Mesendoderm (in vitro differentiated cells): ENCODE data around the gene DSEL.

Experiments
- DNase-seq: peaks from one replicate; pipeline ENCODE4 v3.0.0; 2013
- H2AK5ac ChIP-seq: 2 replicates; pipeline ENCODE4 v1.6.1; 2013; ENCODE audit warnings: low read length, inconsistent platforms
- H2BK120ac ChIP-seq: 2 replicates; pipeline ENCODE4 v1.6.1; 2013; ENCODE audit warnings: low read depth, mild to moderate bottlenecking, low read length, moderate library complexity, mixed read lengths
- H2BK15ac ChIP-seq: replicated peaks from 2 replicates; pipeline ENCODE4 v1.6.1; 2013; ENCODE audit warnings: low read depth, mild to moderate bottlenecking, moderate library complexity
- H2BK5ac ChIP-seq: 2 replicates; pipeline ENCODE4 v1.6.1; 2013; ENCODE audit warnings: low read length, inconsistent platforms
- H3K18ac ChIP-seq: 2 replicates; pipeline ENCODE4 v1.6.1; 2013; ENCODE audit warnings: mild to moderate bottlenecking, low read length, mixed read lengths
- H3K23ac ChIP-seq: one replicate; pipeline ENCODE4 v1.6.1; 2013; ENCODE audit warnings: low read length
- H3K27ac ChIP-seq: 2 replicates; pipeline ENCODE4 v1.5.1; 2013; ENCODE audit warnings: low read depth, mild to moderate bottlenecking, inconsistent platforms, low read length, moderate library complexity
- H3K27me3 ChIP-seq: 2 replicates; pipeline ENCODE4 v1.6.1; 2013; ENCODE audit warnings: low read length, control low read depth, mild to moderate bottlenecking, inconsistent platforms; ENCODE audit not compliant: insufficient read depth, poor library complexity
- H3K36me3 ChIP-seq: 2 replicates; pipeline ENCODE4 v1.6.1; 2013; ENCODE audit warnings: low read length, inconsistent platforms; ENCODE audit not compliant: control insufficient read depth, insufficient read depth
- H3K4ac ChIP-seq: one replicate; pipeline ENCODE4 v1.6.1; 2013; ENCODE audit warnings: low read depth, mild to moderate bottlenecking, low read length, moderate library complexity
- H3K4me1 ChIP-seq: 2 replicates; pipeline ENCODE4 v1.6.1; 2013; ENCODE audit warnings: low read depth, low read length, inconsistent platforms; ENCODE audit not compliant: control insufficient read depth
- H3K4me2 ChIP-seq: 2 replicates; pipeline ENCODE4 v1.6.1; 2013; ENCODE audit warnings: low read length
- H3K4me3 ChIP-seq: 2 replicates; pipeline ENCODE4 v1.5.1; 2013; ENCODE audit warnings: mild to moderate bottlenecking, low read length
- H3K56ac ChIP-seq: one replicate; pipeline ENCODE4 v1.6.1; 2013; ENCODE audit warnings: low read length
- H3K79me1 ChIP-seq: 2 replicates; pipeline ENCODE4 v1.6.1; 2013; ENCODE audit warnings: low read length, inconsistent platforms
- H3K79me2 ChIP-seq: 2 replicates; pipeline ENCODE4 v1.6.1; 2013; ENCODE audit warnings: mild to moderate bottlenecking, low read length; ENCODE audit not compliant: control insufficient read depth, insufficient read depth
- H3K9ac ChIP-seq: 2 replicates; pipeline ENCODE4 v1.6.1; 2013; ENCODE audit warnings: low read length, inconsistent platforms
- H4K5ac ChIP-seq: one replicate; pipeline ENCODE4 v1.6.1; 2013; ENCODE audit warnings: low read length
- H4K8ac ChIP-seq: one replicate; pipeline ENCODE4 v1.6.1; 2013; ENCODE audit warnings: low read depth, mild to moderate bottlenecking, control low read depth, low read length, moderate library complexity
- WGBS: extraction: QIAGEN DNeasy Blood & Tissue Kit; methylation state at CpG from one replicate; pipeline ENCODE4 v1.1.7; 2013; ENCODE audit warnings: low lambda C conversion rate, missing lambda C conversion rate; ENCODE audit not compliant: insufficient coverage; ENCODE audit errors: extremely low coverage; 5-methylcytosine and 5-hydroxymethylcytosine counted together

Gene DSEL

DNA sequence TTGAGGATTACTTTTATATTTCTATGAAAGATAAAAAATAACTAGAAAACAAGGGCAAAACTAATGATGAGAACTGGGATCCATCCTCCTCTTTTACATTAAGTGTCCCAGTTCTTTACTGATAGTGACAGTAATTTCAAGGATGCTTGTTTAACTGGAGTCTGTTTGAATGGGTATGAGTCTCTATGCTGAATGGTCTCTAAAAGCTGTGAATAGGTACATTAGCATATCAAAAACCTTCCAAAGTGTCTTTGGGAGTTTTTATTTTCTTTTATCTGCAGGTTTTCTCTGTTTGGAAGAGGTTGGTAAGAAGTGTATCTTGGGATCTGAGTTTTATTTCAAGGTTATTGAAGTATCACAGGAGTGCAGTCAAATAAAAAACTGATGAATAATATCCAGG is 30.0 kb downstream of the DSEL start:
- H2AK5ac ChIP-seq: no peak overlapping the region
- DNase-seq: no peak
- H3K79me2 ChIP-seq: no peaks in the 10 kb centered on the region
- H2BK120ac ChIP-seq: no peak overlapping the region
- no peaks in the 10 kb centered on the region for H3K79me1 ChIP-seq
- H3K4ac ChIP-seq: no peak overlapping the region
- H3K27me3 ChIP-seq: no peaks in the 10 kb centered on the region
- H3K18ac ChIP-seq: no peak overlapping the region
- no peak overlapping the region for H3K4me3 ChIP-seq
- H3K27ac ChIP-seq: no peak overlapping the region
- no peak overlapping the region for H4K8ac ChIP-seq
- H2BK5ac ChIP-seq: no peak overlapping the region
- H3K4me1 ChIP-seq: peaks cover 4% of the 10 kb centered on the region
- no peaks in the 10 kb centered on the region for H3K36me3 ChIP-seq
- no peak overlapping the region for H4K5ac ChIP-seq
- no peak overlapping the region for H3K23ac ChIP-seq
- no peak overlapping the region for H2BK15ac ChIP-seq
- no peak overlapping the region for H3K9ac ChIP-seq
- no peak overlapping the region for H3K56ac ChIP-seq
- no peak overlapping the region for H3K4me2 ChIP-seq

DNA sequence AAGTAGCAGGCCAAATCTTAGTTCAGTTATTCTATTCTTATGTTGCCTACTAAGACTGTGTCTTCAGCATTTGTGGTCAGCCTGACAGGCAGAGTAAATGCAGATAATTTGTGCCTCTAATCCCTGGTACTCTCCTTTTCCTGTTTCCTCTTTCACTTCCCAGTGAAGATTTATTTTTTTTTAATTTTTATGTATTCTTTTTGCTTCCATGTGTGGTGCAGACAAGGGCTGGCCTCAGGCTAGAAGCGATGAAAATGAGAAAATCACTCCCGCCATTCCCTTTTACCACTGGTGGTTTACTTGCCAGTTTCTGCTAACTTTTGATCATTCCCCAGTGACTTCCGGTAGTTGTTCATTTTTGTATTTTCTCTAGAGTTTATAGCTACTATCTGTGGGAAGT is 30.9 kb downstream of the DSEL start:
- no CpG with 5 or more reads among the region's 3 CpGs for WGBS

DNA sequence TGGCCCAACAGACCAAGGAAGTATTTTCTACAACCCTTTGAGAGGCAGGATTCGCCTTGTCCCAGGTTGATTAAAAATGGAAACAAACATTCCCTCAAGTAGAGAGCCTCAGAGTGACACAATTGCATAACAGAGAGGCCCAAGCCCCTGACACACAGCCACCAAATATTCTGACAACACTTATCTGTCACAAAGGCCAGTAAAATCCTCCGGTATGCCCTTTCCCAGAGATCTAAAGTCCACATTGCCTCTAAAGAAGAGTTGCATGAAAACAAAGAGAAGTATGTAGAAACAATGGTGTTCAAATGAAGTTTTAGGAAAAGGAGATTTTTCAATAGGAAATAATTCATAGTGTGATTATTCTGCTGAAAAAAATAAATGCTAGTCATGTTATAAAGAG is 32.1 kb downstream of the DSEL start:
- no peak overlapping the region for H3K4ac ChIP-seq
- no peak overlapping the region for H3K27ac ChIP-seq
- H3K56ac ChIP-seq: no peak overlapping the region
- no peaks in the 10 kb centered on the region for H3K79me1 ChIP-seq
- H3K9ac ChIP-seq: no peak overlapping the region
- no peaks in the 10 kb centered on the region for H3K79me2 ChIP-seq
- H2AK5ac ChIP-seq: no peak overlapping the region
- H4K8ac ChIP-seq: no peak overlapping the region
- H2BK5ac ChIP-seq: no peak overlapping the region
- no CpG with 5 or more reads among the region's 2 CpGs for WGBS
- no peaks in the 10 kb centered on the region for H3K27me3 ChIP-seq
- H3K4me2 ChIP-seq: no peak overlapping the region
- H2BK15ac ChIP-seq: no peak overlapping the region
- no peak overlapping the region for H3K4me3 ChIP-seq
- no peaks in the 10 kb centered on the region for H3K36me3 ChIP-seq
- H4K5ac ChIP-seq: no peak overlapping the region
- H3K18ac ChIP-seq: no peak overlapping the region
- H2BK120ac ChIP-seq: no peak overlapping the region
- DNase-seq: no peak
- H3K23ac ChIP-seq: no peak overlapping the region
- H3K4me1 ChIP-seq: peaks cover 4% of the 10 kb centered on the region

More for the DNA sequence above, 30.9 kb downstream of the DSEL start:
- H3K9ac ChIP-seq: no peak overlapping the region
- no peak overlapping the region for H4K5ac ChIP-seq
- H3K4me1 ChIP-seq: peaks cover 4% of the 10 kb centered on the region
- no peaks in the 10 kb centered on the region for H3K79me2 ChIP-seq
- H3K4me3 ChIP-seq: no peak overlapping the region
- H3K18ac ChIP-seq: no peak overlapping the region
- no peaks in the 10 kb centered on the region for H3K27me3 ChIP-seq
- H3K4me2 ChIP-seq: no peak overlapping the region
- H4K8ac ChIP-seq: no peak overlapping the region
- H2BK15ac ChIP-seq: no peak overlapping the region
- no peak overlapping the region for H3K23ac ChIP-seq
- no peak for DNase-seq
- H3K79me1 ChIP-seq: no peaks in the 10 kb centered on the region
- H2BK120ac ChIP-seq: no peak overlapping the region
- H2BK5ac ChIP-seq: no peak overlapping the region
- no peak overlapping the region for H3K4ac ChIP-seq
- H3K27ac ChIP-seq: no peak overlapping the region
- H3K56ac ChIP-seq: no peak overlapping the region
- no peak overlapping the region for H2AK5ac ChIP-seq
- H3K36me3 ChIP-seq: no peaks in the 10 kb centered on the region

DNA sequence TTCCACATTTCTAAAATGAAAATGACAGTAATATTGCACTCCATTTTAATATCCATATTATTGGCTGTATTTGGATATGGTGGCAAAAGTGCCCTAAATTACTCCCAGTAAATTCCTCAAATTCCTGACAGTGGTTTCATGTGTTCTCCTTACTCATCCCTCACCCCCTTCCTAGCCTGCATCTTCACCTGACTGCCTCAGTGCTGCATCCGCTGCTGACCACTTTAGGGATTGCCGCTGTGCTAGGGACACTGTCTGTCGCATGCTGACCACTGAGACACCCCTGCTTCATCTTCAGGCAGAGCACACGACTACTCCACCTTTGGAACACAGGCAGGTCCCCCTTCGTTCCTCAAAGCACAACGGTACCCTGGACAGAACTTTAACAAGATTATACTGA is 32.6 kb downstream of the DSEL start:
- Histone ChIP-seq H2BK5ac (no peak overlapping the region), H3K79me2 (no peaks in the 10 kb centered on the region), H3K4me1 (peaks cover 4% of the 10 kb centered on the region), H3K4ac (no peak overlapping the region), H2AK5ac (no peak overlapping the region), H3K36me3 (no peaks in the 10 kb centered on the region), H3K9ac (no peak overlapping the region), H4K8ac (no peak overlapping the region), H3K18ac (no peak overlapping the region), H3K79me1 (no peaks in the 10 kb centered on the region), H2BK120ac (no peak overlapping the region), H3K4me2 (no peak overlapping the region), H2BK15ac (no peak overlapping the region), H3K23ac (no peak overlapping the region), H3K56ac (no peak overlapping the region), H4K5ac (no peak overlapping the region), H3K27ac (no peak overlapping the region), H3K27me3 (no peaks in the 10 kb centered on the region), H3K4me3 (no peak overlapping the region)
- peak; percentile 29 for DNase-seq
- WGBS: no CpG with 5 or more reads among the region's 6 CpGs

DNA sequence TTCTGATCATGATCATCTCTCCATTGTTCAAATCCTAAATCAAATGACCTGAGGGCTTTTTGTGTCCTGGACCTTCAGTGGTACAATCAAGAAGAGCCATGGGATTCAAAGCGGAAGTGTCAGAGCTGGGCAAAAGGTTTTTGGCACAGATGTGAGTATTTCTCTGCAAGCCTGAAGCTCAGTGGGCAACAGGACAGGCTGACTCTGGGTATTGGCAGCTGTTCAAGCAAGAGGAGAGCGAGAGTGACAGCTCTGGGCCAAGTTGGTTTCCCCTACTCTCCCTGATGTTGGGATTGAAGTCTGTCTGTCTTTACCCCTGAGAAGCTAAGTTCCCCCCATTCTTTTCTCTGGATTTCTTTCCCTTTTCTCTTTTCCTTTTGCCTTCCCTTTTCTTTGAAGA is 33.3 kb downstream of the DSEL start:
- no peak overlapping the region for H3K4me3 ChIP-seq
- H3K4me1 ChIP-seq: peaks cover 4% of the 10 kb centered on the region
- no peaks in the 10 kb centered on the region for H3K79me1 ChIP-seq
- H3K23ac ChIP-seq: no peak overlapping the region
- no peaks in the 10 kb centered on the region for H3K79me2 ChIP-seq
- H4K5ac ChIP-seq: no peak overlapping the region
- H2BK15ac ChIP-seq: no peak overlapping the region
- no peaks in the 10 kb centered on the region for H3K27me3 ChIP-seq
- no peak overlapping the region for H3K9ac ChIP-seq
- no peak overlapping the region for H3K18ac ChIP-seq
- no peak overlapping the region for H2BK120ac ChIP-seq
- no peaks in the 10 kb centered on the region for H3K36me3 ChIP-seq
- no peak overlapping the region for H3K56ac ChIP-seq
- DNase-seq: no peak
- no peak overlapping the region for H3K27ac ChIP-seq
- no CpG with 5 or more reads among the region's 2 CpGs for WGBS
- no peak overlapping the region for H4K8ac ChIP-seq
- no peak overlapping the region for H2BK5ac ChIP-seq
- no peak overlapping the region for H2AK5ac ChIP-seq
- H3K4ac ChIP-seq: no peak overlapping the region
- no peak overlapping the region for H3K4me2 ChIP-seq

DNA sequence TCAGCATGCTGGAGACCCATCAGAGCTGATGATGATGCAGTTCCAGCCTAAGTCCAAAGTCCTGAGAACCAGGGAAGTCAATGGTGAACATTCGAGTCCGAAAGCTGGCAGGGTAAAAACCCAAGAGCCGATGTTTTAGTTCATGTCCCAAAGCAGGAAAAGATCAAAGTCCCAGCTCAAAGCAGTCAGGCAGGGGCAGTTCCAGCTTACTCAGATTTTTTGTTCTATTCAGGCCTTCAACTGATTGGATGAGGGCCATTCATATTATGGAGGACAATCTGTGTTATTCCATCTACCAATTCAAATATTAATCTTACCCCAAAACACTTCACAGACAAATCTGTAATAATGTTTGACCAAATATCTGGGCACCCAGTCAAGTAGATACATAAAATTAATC is 38.3 kb downstream of the DSEL start:
- H2BK15ac ChIP-seq: no peak overlapping the region
- WGBS: no CpG with 5 or more reads among the region's 3 CpGs
- H3K4me1 ChIP-seq: no peaks in the 10 kb centered on the region
- no peak overlapping the region for H2AK5ac ChIP-seq
- no peaks in the 10 kb centered on the region for H3K36me3 ChIP-seq
- no peak overlapping the region for H2BK120ac ChIP-seq
- no peak overlapping the region for H3K56ac ChIP-seq
- H3K27ac ChIP-seq: no peak overlapping the region
- no peak overlapping the region for H4K5ac ChIP-seq
- no peak overlapping the region for H3K18ac ChIP-seq
- no peaks in the 10 kb centered on the region for H3K27me3 ChIP-seq
- no peak overlapping the region for H3K4me2 ChIP-seq
- no peaks in the 10 kb centered on the region for H3K79me1 ChIP-seq
- no peak overlapping the region for H4K8ac ChIP-seq
- H3K23ac ChIP-seq: no peak overlapping the region
- H2BK5ac ChIP-seq: no peak overlapping the region
- H3K4me3 ChIP-seq: no peak overlapping the region
- no peak overlapping the region for H3K4ac ChIP-seq
- no peaks in the 10 kb centered on the region for H3K79me2 ChIP-seq
- H3K9ac ChIP-seq: no peak overlapping the region
- DNase-seq: no peak
